Prostate gland (tissue), 2 donors: ENCODE data around the gene RPTOR. TPM values are rescaled to one million over a fixed set of nuclear protein-coding genes. Genes with fewer than 3 reads are reported as not detected.

ENCODE experiments used
- DNase-seq: peaks from one replicate; pipeline ENCODE4 v3.0.0-alpha.2; 2019; ENCODE audit warnings: low spot score
- H3K27ac ChIP-seq, 2 donors: fragments of 200-600 bp; sonication (generic); 2 replicates each; pipeline ENCODE4 v1.5.1; 2017 to 2019
- H3K27me3 ChIP-seq: fragments of 200-600 bp; sonication (generic); replicated peaks from 2 replicates; pipeline ENCODE4 v1.5.1; 2019; ENCODE audit not compliant: insufficient read depth
- H3K36me3 ChIP-seq, 2 donors: fragments of 200-600 bp; sonication (generic); 1 replicate in 1 of 2; 2 replicates in 1 of 2; pipeline versions ENCODE4 v1.5.1 to v1.8.1; 2017 to 2019
- H3K4me1 ChIP-seq: fragments of 200-600 bp; sonication (generic); replicated peaks from 2 replicates; pipeline ENCODE4 v1.5.1; 2019
- H3K4me3 ChIP-seq, 2 donors: fragments of 200-600 bp; sonication (generic); 2 replicates each; pipeline ENCODE4 v1.5.1; 2017 to 2019
- H3K9me3 ChIP-seq: fragments of 200-600 bp; sonication (generic); 2 replicates; pipeline ENCODE4 v1.5.1; 2017
- CTCF ChIP-seq, 4 experiments: fragments of 200-600 bp in 2 of 4; fragments of 450-650 bp in 2 of 4; sonication (generic) in 2 of 4; IDR thresholded peaks; 1 replicate in 3 of 4; 2 replicates in 1 of 4; pipeline ENCODE4 v1.5.1; 2016 to 2019; ENCODE audit warnings: antibody characterized with exemption in 4 of 4, mild to moderate bottlenecking in 2 of 4, moderate library complexity in 2 of 4
- POLR2A ChIP-seq: fragments of 450-650 bp; IDR thresholded peaks from one replicate; pipeline ENCODE4 v1.6.1; 2016; ENCODE audit warnings: antibody characterized with exemption, mild to moderate bottlenecking
- POLR2AphosphoS5 ChIP-seq: sonication (generic); formaldehyde crosslinking; IDR thresholded peaks from one replicate; pipeline ENCODE4 v1.6.1; 2017; ENCODE audit warnings: antibody characterized with exemption
- WGBS: methylation state at CpG from one replicate; pipeline ENCODE4 v1.1.5; 2018; 5-methylcytosine and 5-hydroxymethylcytosine counted together
- intact Hi-C: fragments of 100-400 bp; cut with DNase I; formaldehyde crosslinking; loops from one replicate; pipeline ENCODE4 v1.14.2; 2022
- total RNA-seq, 2 donors: library from RNA; depleted of rRNA; stranded (reverse); fragments of >200 nt; gene quantifications; one replicate each; pipeline ENCODE4 v1.1.0, GENCODE V29; 2016

RPTOR gene
- total RNA-seq, 2 donors from 2014 or later, result 30.3 to 62.5 TPM

GRCh38 chr17:80968602-80969029, 424.0 kb downstream of the RPTOR start:
- intact Hi-C loops, result loop anchor here (10.0 kb wide), 1 partner anchor 514 kb away; no protein-coding TSS in a partner anchor

GRCh38 chr17:80969030-80969673, 424.5 kb downstream of the RPTOR start:
- intact Hi-C loops, result loop anchor here (10.0 kb wide), 1 partner anchor 514 kb away; no protein-coding TSS in a partner anchor
- TF ChIP-seq POLR2AphosphoS5, result no peak
- TF ChIP-seq POLR2A, result no peak
- no peak for TF ChIP-seq CTCF (IDR thresholded peaks at IDR 0.05)
- Histone ChIP-seq H3K27me3 (peaks cover 10% of the 10 kb centered on the region), H3K9me3 (no peaks in the 10 kb centered on the region), H3K4me1 (peaks cover 6% of the 10 kb centered on the region), H3K27ac (no peak overlapping the region), H3K4me3 (no peak overlapping the region), H3K36me3 (no peaks in the 10 kb centered on the region)
- 34% methylated on average over 20 of the region's 20 CpGs for whole genome bisulfite sequencing
- no peak for DNase-seq

More at GRCh38 chr17:80968602-80969029, 424.0 kb downstream of the RPTOR start:
- Histone ChIP-seq H3K27me3 (peaks cover 10% of the 10 kb centered on the region), H3K36me3 (no peaks in the 10 kb centered on the region), H3K27ac (no peak overlapping the region), H3K4me3 (no peak overlapping the region), H3K9me3 (no peaks in the 10 kb centered on the region), H3K4me1 (peaks cover 6% of the 10 kb centered on the region)
- no peak for TF ChIP-seq POLR2AphosphoS5
- TF ChIP-seq CTCF (IDR thresholded peaks at IDR 0.05), result no peak
- TF ChIP-seq POLR2A, result no peak
- WGBS, result 6% methylated on average over 16 of the region's 17 CpGs
- no peak for DNase-seq

- Histone ChIP-seq H3K9me3 (no peaks in the 10 kb centered on the region), H3K27me3 (peaks cover 10% of the 10 kb centered on the region), H3K36me3 (no peaks in the 10 kb centered on the region), H3K27ac (no peak overlapping the region), H3K4me3 (no peak overlapping the region), H3K4me1 (peaks cover 6% of the 10 kb centered on the region)
- TF ChIP-seq CTCF (IDR thresholded peaks at IDR 0.05) (no peak), POLR2AphosphoS5 (no peak), POLR2A (no peak)
- WGBS, result 79% methylated on average over 10 of the region's 10 CpGs
- no peak for DNase-seq
- intact Hi-C loops, result loop anchor here (2.0 to 10.0 kb wide), 3 partner anchors 103 to 515 kb away; partner anchors contain the start of gene NPTX1
Observed at GRCh38 chr17:80969674-80970043, 425.0 kb downstream of the RPTOR start.

- no peak overlapping the region for H3K27ac ChIP-seq
- DNase-seq, result peak; percentile 32
- peaks cover 6% of the 10 kb centered on the region for H3K4me1 ChIP-seq
- H3K4me3 ChIP-seq, result no peak overlapping the region
- H3K9me3 ChIP-seq, result no peaks in the 10 kb centered on the region
- intact Hi-C loops, result loop anchor here (2.0 to 5.0 kb wide), 2 partner anchors 103 to 493 kb away; partner anchors contain the start of gene NPTX1
- no peaks in the 10 kb centered on the region for H3K36me3 ChIP-seq
- H3K27me3 ChIP-seq, result peaks cover 10% of the 10 kb centered on the region
- 29% methylated on average over 11 of the region's 20 CpGs for whole genome bisulfite sequencing
- no peak for TF ChIP-seq POLR2AphosphoS5
- TF ChIP-seq POLR2A, result no peak
- TF ChIP-seq CTCF (IDR thresholded peaks at IDR 0.05), result peak; percentile 13 to 76 (median 66)
Observed at GRCh38 chr17:80970044-80970761, 425.6 kb downstream of the RPTOR start.
